ENCODE data around the gene MBNL2. TPM values are rescaled to one million over a fixed set of nuclear protein-coding genes. Genes with fewer than 3 reads are reported as not detected.

The MBNL2 gene
- polyA plus RNA-seq, 1 experiment = 27.4 TPM

- TF ChIP-seq, protein P1, sequence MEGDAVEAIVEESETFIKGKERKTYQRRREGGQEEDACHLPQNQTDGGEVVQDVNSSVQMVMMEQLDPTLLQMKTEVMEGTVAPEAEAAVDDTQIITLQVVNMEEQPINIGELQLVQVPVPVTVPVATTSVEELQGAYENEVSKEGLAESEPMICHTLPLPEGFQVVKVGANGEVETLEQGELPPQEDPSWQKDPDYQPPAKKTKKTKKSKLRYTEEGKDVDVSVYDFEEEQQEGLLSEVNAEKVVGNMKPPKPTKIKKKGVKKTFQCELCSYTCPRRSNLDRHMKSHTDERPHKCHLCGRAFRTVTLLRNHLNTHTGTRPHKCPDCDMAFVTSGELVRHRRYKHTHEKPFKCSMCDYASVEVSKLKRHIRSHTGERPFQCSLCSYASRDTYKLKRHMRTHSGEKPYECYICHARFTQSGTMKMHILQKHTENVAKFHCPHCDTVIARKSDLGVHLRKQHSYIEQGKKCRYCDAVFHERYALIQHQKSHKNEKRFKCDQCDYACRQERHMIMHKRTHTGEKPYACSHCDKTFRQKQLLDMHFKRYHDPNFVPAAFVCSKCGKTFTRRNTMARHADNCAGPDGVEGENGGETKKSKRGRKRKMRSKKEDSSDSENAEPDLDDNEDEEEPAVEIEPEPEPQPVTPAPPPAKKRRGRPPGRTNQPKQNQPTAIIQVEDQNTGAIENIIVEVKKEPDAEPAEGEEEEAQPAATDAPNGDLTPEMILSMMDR (IDR thresholded peaks at IDR 0.05; ENCODE audit: insufficient read depth, low read depth, low read length) = no peak
- no peak for DNase-seq (ENCODE audit: low read depth)
- no peak overlapping the region for H3K4me3 ChIP-seq (ENCODE audit: low read depth, low read length)
- ChIA-PET CTCF (no interaction called here), POLR2A (no interaction called here)
- H3K36me3 ChIP-seq (ENCODE audit: control insufficient read depth, insufficient read depth, low read length) = no peaks in the 10 kb centered on the region
- no peaks in the 10 kb centered on the region for H3K27me3 ChIP-seq (ENCODE audit: control insufficient read depth, insufficient read depth, low read length)
Measured at GRCh38 chr13:97278435-97279411, 56.6 kb downstream of the MBNL2 start.

GRCh38 chr13:97279913-97280312, 57.8 kb downstream of the MBNL2 start:
- Histone ChIP-seq H3K36me3 (ENCODE audit: control insufficient read depth, insufficient read depth, low read length) (no peaks in the 10 kb centered on the region), H3K4me3 (ENCODE audit: low read depth, low read length) (no peak overlapping the region), H3K27me3 (ENCODE audit: control insufficient read depth, insufficient read depth, low read length) (no peaks in the 10 kb centered on the region)
- POLR2A ChIA-PET = interaction anchor here (0.6 kb wide), 1 partner anchor 43 kb away, joined by 14 read pairs; no protein-coding TSS in a partner anchor
- CTCF ChIA-PET = interaction anchor here (1.0 to 1.6 kb wide), 3 partner anchors 30 to 57 kb away, joined by 3 read pairs; no protein-coding TSS in a partner anchor
- peak; percentile 66 for DNase-seq (ENCODE audit: low read depth)
- TF ChIP-seq, protein P1 (IDR thresholded peaks at IDR 0.05; ENCODE audit: insufficient read depth, low read depth, low read length) = no peak

- Histone ChIP-seq H3K4me3 (ENCODE audit: low read depth, low read length) (no peak overlapping the region), H3K27me3 (ENCODE audit: control insufficient read depth, insufficient read depth, low read length) (no peaks in the 10 kb centered on the region), H3K36me3 (ENCODE audit: control insufficient read depth, insufficient read depth, low read length) (no peaks in the 10 kb centered on the region)
- TF ChIP-seq, protein P1 (IDR thresholded peaks at IDR 0.05; ENCODE audit: insufficient read depth, low read depth, low read length) = no peak
- DNase-seq (ENCODE audit: low read depth) = no peak
- ChIA-PET CTCF (interaction anchor here (1.0 to 1.6 kb wide), 3 partner anchors 30 to 57 kb away, joined by 3 read pairs; no protein-coding TSS in a partner anchor), POLR2A (no interaction called here)
Measured at GRCh38 chr13:97280478-97280877, 58.3 kb downstream of the MBNL2 start.

DNA sequence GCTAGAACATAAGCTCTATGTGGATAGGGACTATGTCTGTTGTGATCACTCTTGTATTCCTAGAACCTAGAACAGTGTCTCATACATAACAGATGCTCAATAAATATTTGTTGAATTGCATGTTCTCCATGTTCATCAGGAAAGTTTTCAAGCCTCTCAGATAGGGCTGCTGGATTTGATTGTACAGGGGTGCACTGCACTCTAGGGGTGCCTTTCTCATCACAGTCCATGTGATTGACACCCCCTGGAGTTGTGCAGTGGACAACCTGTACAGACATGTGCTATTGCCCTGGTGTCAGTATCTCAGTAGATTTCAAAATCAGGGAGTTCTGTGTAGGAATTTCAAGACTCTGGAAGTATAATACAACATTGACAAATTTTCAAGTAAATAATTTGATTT, 58.9 kb downstream of the MBNL2 start:
- TF ChIP-seq, protein P1 (IDR thresholded peaks at IDR 0.05; ENCODE audit: insufficient read depth, low read depth, low read length) = no peak
- POLR2A ChIA-PET = no interaction called here

DNA sequence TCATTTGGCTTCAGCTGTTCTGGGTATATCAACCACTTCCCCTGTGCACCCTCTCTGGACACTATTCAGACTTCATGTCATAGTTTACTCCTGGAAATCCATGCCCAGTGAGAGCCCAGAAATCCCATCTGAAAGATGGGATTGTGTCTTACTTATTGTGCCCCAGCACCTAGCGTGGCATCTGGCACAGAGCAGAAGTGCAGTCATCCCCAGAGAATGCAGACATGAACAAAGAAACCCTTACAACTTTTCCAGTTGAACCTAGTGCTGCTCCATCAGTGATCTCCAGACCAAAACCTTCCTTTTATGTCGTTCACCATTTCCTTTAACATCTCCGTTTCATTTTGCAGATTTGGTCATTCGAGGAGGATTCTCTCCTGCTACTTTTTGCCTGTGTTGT, 60.6 kb downstream of the MBNL2 start:
- ChIA-PET CTCF (no interaction called here), POLR2A (no interaction called here)
- TF ChIP-seq, protein P1 (IDR thresholded peaks at IDR 0.05; ENCODE audit: insufficient read depth, low read depth, low read length) = no peak
- H3K36me3 ChIP-seq (ENCODE audit: control insufficient read depth, insufficient read depth, low read length) = no peaks in the 10 kb centered on the region
- DNase-seq (ENCODE audit: low read depth) = no peak
- no peaks in the 10 kb centered on the region for H3K27me3 ChIP-seq (ENCODE audit: control insufficient read depth, insufficient read depth, low read length)
- no peak overlapping the region for H3K4me3 ChIP-seq (ENCODE audit: low read depth, low read length)

More for the DNA sequence above, 58.9 kb downstream of the MBNL2 start:
- CTCF ChIA-PET = interaction anchor here (1.1 to 1.6 kb wide), 2 partner anchors 31 to 42 kb away, joined by 3 read pairs; no protein-coding TSS in a partner anchor
- H3K36me3 ChIP-seq (ENCODE audit: control insufficient read depth, insufficient read depth, low read length) = no peaks in the 10 kb centered on the region
- no peak overlapping the region for H3K4me3 ChIP-seq (ENCODE audit: low read depth, low read length)
- no peaks in the 10 kb centered on the region for H3K27me3 ChIP-seq (ENCODE audit: control insufficient read depth, insufficient read depth, low read length)
- DNase-seq (ENCODE audit: low read depth) = no peak
